Skin of body (tissue), 2 donors: ENCODE results near the gene ZNF423. TPM values are rescaled to one million over a fixed set of nuclear protein-coding genes. Genes with fewer than 3 reads are reported as not detected.

Experiments
- DNase-seq: peaks from one replicate; lab custom pipeline; 2025; lab: John Stamatoyannopoulos, UW
- total RNA-seq: library from RNA; depleted of rRNA; stranded (reverse); fragments of >200 nt; gene quantifications from one replicate; pipeline ENCODE4 v1.2.3, GENCODE V29; 2014

ZNF423 gene
- total RNA-seq, 1 donor from 2014 or later: 8.0 TPM

GRCh38 chr16:49647673-49648072 lies 208.2 kb downstream of the ZNF423 start:
- DNase-seq: no peak

- DNase-seq: no peak
Measured at GRCh38 chr16:49645263-49645662, 210.6 kb downstream of the ZNF423 start.

- DNase-seq: no peak
Measured at GRCh38 chr16:49644145-49644463, 211.8 kb downstream of the ZNF423 start.

GRCh38 chr16:49643429-49644144 lies 212.3 kb downstream of the ZNF423 start:
- DNase-seq: no peak

- no peak for DNase-seq
Measured at GRCh38 chr16:49641250-49641649, 214.7 kb downstream of the ZNF423 start.

- DNase-seq: no peak
Measured at GRCh38 chr16:49640581-49640980, 215.3 kb downstream of the ZNF423 start.

- no peak for DNase-seq
Measured at GRCh38 chr16:49639739-49640431, 216.0 kb downstream of the ZNF423 start.

- DNase-seq: no peak
Measured at GRCh38 chr16:49638673-49639610, 217.0 kb downstream of the ZNF423 start.

- no peak for DNase-seq
Measured at GRCh38 chr16:49637933-49638672, 217.8 kb downstream of the ZNF423 start.

- no peak for DNase-seq
Measured at GRCh38 chr16:49637511-49637910, 218.4 kb downstream of the ZNF423 start.

GRCh38 chr16:49636608-49637007 lies 219.3 kb downstream of the ZNF423 start:
- DNase-seq: no peak

GRCh38 chr16:49635591-49636581 lies 220.0 kb downstream of the ZNF423 start:
- no peak for DNase-seq

- DNase-seq: no peak
Measured at GRCh38 chr16:49635009-49635350, 220.9 kb downstream of the ZNF423 start.

- no peak for DNase-seq
Measured at GRCh38 chr16:49634235-49635008, 221.5 kb downstream of the ZNF423 start.

GRCh38 chr16:49632795-49633184 lies 223.1 kb downstream of the ZNF423 start:
- no peak for DNase-seq

GRCh38 chr16:49632086-49632794 lies 223.7 kb downstream of the ZNF423 start:
- DNase-seq: no peak

- peak; percentile 52 for DNase-seq
Measured at GRCh38 chr16:49631187-49632041, 224.5 kb downstream of the ZNF423 start.

GRCh38 chr16:49630783-49631182 lies 225.1 kb downstream of the ZNF423 start:
- DNase-seq: no peak
